ENCODE data around the gene EYA4. TPM values are rescaled to one million over a fixed set of nuclear protein-coding genes. Genes with fewer than 3 reads are reported as not detected.

The EYA4 gene
- total and polyA plus RNA-seq, 2 donors (not counting 3 experiments of a cell fraction or from before 2014, with no cell fraction given): not detected

GRCh38 chr6:133259561-133259960 lies 18.4 kb downstream of the EYA4 start:
- CTCF ChIA-PET: no interaction called here
- Histone ChIP-seq H3K36me3 (ENCODE audit: control insufficient read depth in 2 of 2, extremely low read depth in 1 of 2, insufficient read depth in 2 of 2, low read length in 2 of 2) (no peaks in the 10 kb centered on the region), H4K20me1 (replicated peaks; ENCODE audit: control insufficient read depth, extremely low read depth, insufficient read depth, low read length) (no peaks in the 10 kb centered on the region), H3K27ac (ENCODE audit: insufficient read depth, low read depth, low read length) (no peak overlapping the region), H3K4me3 (replicated peaks in 1 of 3; ENCODE audit: insufficient read depth in 1 of 3, low read depth in 1 of 3, low read length in 3 of 3) (no peak overlapping the region), H3K27me3 (ENCODE audit: control insufficient read depth in 2 of 2, insufficient read depth in 2 of 2, low read length in 2 of 2) (peaks cover 0 to 2% of the 10 kb centered on the region in 2 experiments), H2AFZ (ENCODE audit: low read depth, low read length) (no peak overlapping the region), H3K4me2 (ENCODE audit: insufficient read depth, low read length) (no peak overlapping the region), H3K9me3 (replicated peaks; ENCODE audit: control insufficient read depth, insufficient read depth, low read length) (no peaks in the 10 kb centered on the region), H3K9me1 (replicated peaks; ENCODE audit: control insufficient read depth, extremely low read depth, insufficient read depth, low read length) (no peaks in the 10 kb centered on the region), H3K4me1 (ENCODE audit: control insufficient read depth, extremely low read depth, insufficient read depth, low read length) (no peaks in the 10 kb centered on the region), H3K79me2 (ENCODE audit: control insufficient read depth, insufficient read depth, low read length) (no peaks in the 10 kb centered on the region), H3K9ac (replicated peaks; ENCODE audit: extremely low read depth, insufficient read depth, low read length) (no peak overlapping the region)
- no peak for DNase-seq (ENCODE audit: low read depth, low spot score)
- TF ChIP-seq GATA2 (IDR thresholded peaks at IDR 0.05; ENCODE audit: insufficient read depth, insufficient read length, low read depth, low read length) (no peak), POLR2A (IDR thresholded peaks at IDR 0.05; ENCODE audit: low read depth, low read length) (no peak), MAX (IDR thresholded peaks at IDR 0.05; ENCODE audit: insufficient read depth, insufficient read length) (no peak), FOS (IDR thresholded peaks at IDR 0.05; ENCODE audit: borderline replicate concordance, insufficient read depth, low read length) (no peak), JUN (IDR thresholded peaks at IDR 0.05; ENCODE audit: borderline replicate concordance, insufficient read depth, insufficient read length, low read depth) (no peak), CTCF (IDR thresholded peaks at IDR 0.05; ENCODE audit: extremely low read depth in 1 of 2, insufficient read depth in 1 of 2, low read depth in 1 of 2, low read length in 2 of 2) (no peak), MYC (IDR thresholded peaks at IDR 0.05; ENCODE audit: low read depth, low read length) (no peak), EZH2 (IDR thresholded peaks at IDR 0.05; ENCODE audit: borderline replicate concordance, low read depth, low read length, severe bottlenecking) (no peak), POLR2AphosphoS5 (IDR thresholded peaks at IDR 0.05; ENCODE audit: insufficient read depth, low read depth, low read length) (no peak)
- no peak for FAIRE-seq
- POLR2A ChIA-PET: no interaction called here
- dilution Hi-C loops (cut with MboI; ENCODE audit: extremely low pct_ligation_motif_present, low sequenced_read_pairs) (no loop called here), intact Hi-C loops (cut with micrococcal nuclease) (no loop called here)
- BruUV-seq (replicated peaks): no TSS peak
